Osteocyte (in vitro differentiated cells): ENCODE data around the gene QSOX1. TPM values are rescaled to one million over a fixed set of nuclear protein-coding genes. Genes with fewer than 3 reads are reported as not detected.
"Not testable (repeated sequence)": the region's sequence is repeated elsewhere in the genome, so short reads cannot be mapped to it uniquely, and the experiment has no call there.

Experiments
- DNase-seq: peaks from one replicate; pipeline ENCODE4 v3.0.0; 2021; ENCODE audit warnings: mixed read lengths; ENCODE audit not compliant: unreplicated experiment; ENCODE audit errors: extremely low spot score
- H3K27ac Mint-ChIP-seq: one replicate; pipeline ENCODE4 v1.8.0; 2021; ENCODE audit warnings: mild to moderate bottlenecking, mixed read lengths; ENCODE audit not compliant: unreplicated experiment
- H3K27me3 Mint-ChIP-seq: one replicate; pipeline ENCODE4 v1.8.0; 2021; ENCODE audit warnings: mixed read lengths; ENCODE audit not compliant: unreplicated experiment
- H3K36me3 Mint-ChIP-seq: one replicate; pipeline ENCODE4 v1.8.0; 2021; ENCODE audit warnings: mixed read lengths; ENCODE audit not compliant: unreplicated experiment
- H3K4me1 Mint-ChIP-seq: one replicate; pipeline ENCODE4 v1.8.0; 2021; ENCODE audit warnings: mixed read lengths; ENCODE audit not compliant: unreplicated experiment
- H3K4me3 Mint-ChIP-seq: one replicate; pipeline ENCODE4 v1.8.0; 2021; ENCODE audit warnings: mild to moderate bottlenecking, moderate library complexity, mixed read lengths; ENCODE audit not compliant: unreplicated experiment
- H3K9me3 Mint-ChIP-seq: one replicate; pipeline ENCODE4 v1.8.0; 2021; ENCODE audit warnings: mixed read lengths; ENCODE audit not compliant: unreplicated experiment
- total RNA-seq: library from RNA; stranded (reverse); gene quantifications from 2 replicates; pipeline ENCODE4 v1.2.1, GENCODE V29; 2021
- TF ChIP-seq, protein P1 (sequence below): fragments of 200-600 bp; sonication (generic); IDR thresholded peaks from 2 replicates; pipeline ENCODE4 v1.5.0; 2021; ENCODE audit warnings: antibody characterized with exemption, mild to moderate bottlenecking, moderate library complexity

Gene QSOX1
- total RNA-seq, 1 donor from 2014 or later = 152 TPM

DNA sequence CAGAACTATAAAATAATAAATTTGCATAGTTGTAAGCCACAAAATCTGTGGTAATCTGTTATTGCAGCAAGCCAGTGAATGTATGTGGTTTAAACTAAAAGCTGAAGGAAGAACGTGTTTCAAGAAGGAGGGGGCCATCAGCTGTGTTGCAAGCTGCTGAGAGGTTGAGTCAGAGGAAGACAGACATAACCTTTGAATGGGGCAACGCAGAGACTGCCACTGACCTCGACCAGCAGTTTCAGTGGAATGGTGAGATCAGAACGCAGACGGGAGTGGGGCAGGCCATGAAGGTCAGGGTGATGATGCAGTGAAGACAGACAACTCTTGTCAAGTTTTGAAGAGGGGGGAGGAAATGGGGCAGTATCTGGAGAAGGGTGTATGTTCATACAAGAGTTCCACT, 23.2 kb upstream of the QSOX1 start:
- TF ChIP-seq, protein P1, sequence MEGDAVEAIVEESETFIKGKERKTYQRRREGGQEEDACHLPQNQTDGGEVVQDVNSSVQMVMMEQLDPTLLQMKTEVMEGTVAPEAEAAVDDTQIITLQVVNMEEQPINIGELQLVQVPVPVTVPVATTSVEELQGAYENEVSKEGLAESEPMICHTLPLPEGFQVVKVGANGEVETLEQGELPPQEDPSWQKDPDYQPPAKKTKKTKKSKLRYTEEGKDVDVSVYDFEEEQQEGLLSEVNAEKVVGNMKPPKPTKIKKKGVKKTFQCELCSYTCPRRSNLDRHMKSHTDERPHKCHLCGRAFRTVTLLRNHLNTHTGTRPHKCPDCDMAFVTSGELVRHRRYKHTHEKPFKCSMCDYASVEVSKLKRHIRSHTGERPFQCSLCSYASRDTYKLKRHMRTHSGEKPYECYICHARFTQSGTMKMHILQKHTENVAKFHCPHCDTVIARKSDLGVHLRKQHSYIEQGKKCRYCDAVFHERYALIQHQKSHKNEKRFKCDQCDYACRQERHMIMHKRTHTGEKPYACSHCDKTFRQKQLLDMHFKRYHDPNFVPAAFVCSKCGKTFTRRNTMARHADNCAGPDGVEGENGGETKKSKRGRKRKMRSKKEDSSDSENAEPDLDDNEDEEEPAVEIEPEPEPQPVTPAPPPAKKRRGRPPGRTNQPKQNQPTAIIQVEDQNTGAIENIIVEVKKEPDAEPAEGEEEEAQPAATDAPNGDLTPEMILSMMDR = no peak
- Mint-ChIP-seq H3K4me1 (no peaks in the 10 kb centered on the region), H3K36me3 (no peaks in the 10 kb centered on the region), H3K27me3 (no peaks in the 10 kb centered on the region), H3K4me3 (no peak overlapping the region), H3K9me3 (no peaks in the 10 kb centered on the region), H3K27ac (no peak overlapping the region)
- DNase-seq = no peak

GRCh38 chr1:180133193-180133592, 21.5 kb upstream of the QSOX1 start:
- Mint-ChIP-seq H3K27me3 (no peaks in the 10 kb centered on the region), H3K4me3 (no peak overlapping the region), H3K4me1 (no peaks in the 10 kb centered on the region), H3K9me3 (no peaks in the 10 kb centered on the region), H3K36me3 (no peaks in the 10 kb centered on the region), H3K27ac (no peak overlapping the region)
- TF ChIP-seq, protein P1 = no peak
- DNase-seq = no peak

DNA sequence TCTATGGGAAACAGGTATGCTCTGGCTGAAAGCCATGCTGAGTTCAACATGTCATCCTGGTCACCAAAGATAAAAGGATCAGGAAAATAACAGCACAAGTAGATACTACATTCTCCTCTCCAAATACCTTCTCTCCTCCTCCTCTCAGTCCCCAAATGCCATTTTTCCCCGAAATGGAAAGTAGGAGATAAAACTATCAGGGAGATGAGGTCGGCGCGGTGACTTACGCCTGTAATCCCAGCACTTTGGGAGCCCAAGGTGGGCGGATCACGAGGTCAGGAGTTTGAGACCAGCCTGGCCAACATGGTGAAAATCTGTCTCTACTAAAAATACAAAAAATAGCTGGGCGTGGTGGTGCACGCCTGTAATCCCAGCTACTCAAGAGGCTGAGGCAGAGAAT, 21.0 kb upstream of the QSOX1 start:
- peak; percentile 30 for DNase-seq
- not testable (repeated sequence) for H3K4me1 Mint-ChIP-seq, H3K4me3 Mint-ChIP-seq, H3K9me3 Mint-ChIP-seq, H3K27ac Mint-ChIP-seq, H3K27me3 Mint-ChIP-seq, H3K36me3 Mint-ChIP-seq

GRCh38 chr1:180135535-180135934, 19.1 kb upstream of the QSOX1 start:
- no peak overlapping the region for H3K27ac Mint-ChIP-seq
- TF ChIP-seq, protein P1 = no peak
- no peaks in the 10 kb centered on the region for H3K36me3 Mint-ChIP-seq
- no peaks in the 10 kb centered on the region for H3K9me3 Mint-ChIP-seq
- no peaks in the 10 kb centered on the region for H3K4me1 Mint-ChIP-seq
- no peak overlapping the region for H3K4me3 Mint-ChIP-seq
- DNase-seq = no peak
- no peaks in the 10 kb centered on the region for H3K27me3 Mint-ChIP-seq

DNA sequence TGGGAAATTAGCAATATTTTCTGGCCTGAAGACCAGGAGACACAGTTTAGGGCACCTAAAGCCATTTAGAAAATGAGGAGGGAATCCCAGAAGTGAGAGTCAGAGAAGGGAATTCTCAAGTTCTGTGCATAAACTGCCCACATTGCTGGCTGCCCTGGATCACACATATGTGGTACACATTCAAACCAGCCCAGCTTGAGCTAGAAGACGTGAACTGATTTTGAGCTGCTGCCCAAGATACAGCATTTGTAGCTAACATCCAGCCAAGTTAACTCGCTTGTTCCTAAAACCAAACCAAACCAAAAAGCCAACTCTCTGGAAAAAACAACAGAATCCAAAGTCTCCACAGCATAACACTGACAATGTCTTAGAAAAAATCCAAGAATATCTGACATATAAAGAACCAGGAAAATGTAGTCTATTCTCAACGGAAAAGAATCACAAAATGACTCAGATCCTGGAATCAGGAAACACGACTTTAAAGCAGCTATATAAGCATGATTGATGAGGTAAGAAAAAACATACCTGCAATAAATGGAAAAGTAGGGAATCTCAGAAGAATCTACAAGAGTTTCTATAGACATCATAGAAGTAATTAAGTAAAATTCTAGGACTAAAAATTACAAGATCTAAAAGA, 18.2 kb upstream of the QSOX1 start:
- Mint-ChIP-seq H3K36me3 (no peaks in the 10 kb centered on the region), H3K27ac (no peak overlapping the region), H3K4me1 (no peaks in the 10 kb centered on the region), H3K4me3 (no peak overlapping the region), H3K27me3 (no peaks in the 10 kb centered on the region), H3K9me3 (no peaks in the 10 kb centered on the region)
- DNase-seq = no peak
- TF ChIP-seq, protein P1 = no peak

- DNase-seq = no peak
- Mint-ChIP-seq H3K9me3 (no peaks in the 10 kb centered on the region), H3K36me3 (no peaks in the 10 kb centered on the region), H3K4me1 (no peaks in the 10 kb centered on the region), H3K4me3 (no peak overlapping the region), H3K27ac (no peak overlapping the region), H3K27me3 (no peaks in the 10 kb centered on the region)
- TF ChIP-seq, protein P1 = no peak
Observed at GRCh38 chr1:180136968-180137356, 17.7 kb upstream of the QSOX1 start.
